Colonic mucosa (tissue), 2 donors: ENCODE results near the gene NAIP. TPM values are rescaled to one million over a fixed set of nuclear protein-coding genes. Genes with fewer than 3 reads are reported as not detected.

ENCODE experiments used
- total RNA-seq, 2 donors: library from RNA; stranded (reverse); fragmentation: NEBNext Ultra II Directional in 1 of 2; extraction: Animal tissue kit (Norgen Biotek cat#: 25700) in 1 of 2; gene quantifications; one replicate each; pipeline ENCODE4 v1.2.1, GENCODE V29; 2021
- donor health status: DM: no; HTN: no; CAD: no.
- donor health status: DM: no; HTN: no; CAD: no.

Gene NAIP
- total RNA-seq, 2 donors from 2014 or later, result 7.7 to 10.4 TPM

Other genes with a start within 250 kb of the NAIP start
- gene SERF1A, start 124.7 kb downstream of the NAIP start, total RNA-seq, result 1 to 10 TPM; 3.8 to 8.9 TPM
- gene SMN1, start 100.3 kb downstream of the NAIP start, total RNA-seq, result 10 to 100 TPM; 23.6 to 31.0 TPM
- gene GTF2H2, start 42.3 kb upstream of the NAIP start, total RNA-seq, result 10 to 100 TPM; 13.0 to 30.2 TPM